Vagina (tissue), 2 donors: ENCODE measurements around the gene PHACTR4.

ENCODE experiments used
- CTCF ChIP-seq, 3 experiments: fragments of 450-650 bp in 2 of 3; fragments of 200-600 bp in 1 of 3; sonication (generic) in 1 of 3; IDR thresholded peaks; one replicate each; pipeline ENCODE4 v1.5.1; 2017 to 2019; ENCODE audit warnings: antibody characterized with exemption in 3 of 3, mild to moderate bottlenecking in 2 of 3, moderate library complexity in 2 of 3
- POLR2AphosphoS5 ChIP-seq, 2 donors: sonication (generic); formaldehyde crosslinking; IDR thresholded peaks; one replicate each; pipeline ENCODE4 v1.9.0; 2017; ENCODE audit warnings: antibody characterized with exemption in 2 of 2, mild to moderate bottlenecking in 2 of 2, low read depth in 1 of 2; ENCODE audit not compliant: insufficient read depth in 1 of 2

GRCh38 chr1:28380394-28380793, 10.9 kb downstream of the PHACTR4 start:
- TF ChIP-seq POLR2AphosphoS5 (IDR thresholded peaks at IDR 0.05; ENCODE audit: insufficient read depth in 1 of 2, low read depth in 1 of 2) (no peak), CTCF (IDR thresholded peaks at IDR 0.05) (no peak)
